GM19239 (cell line): ENCODE results near the gene GNB3.
A peak's percentile ranks its signal among the peaks of the same experiment; 100 is the strongest.

Experiments used
- DNase-seq: peaks from one replicate; pipeline ENCODE4 v3.0.0; 2011; ENCODE audit warnings: low spot score; ENCODE audit not compliant: insufficient read length
- FAIRE-seq: peaks from 2 replicates; lab custom pipeline; 2011; peaks lifted over from hg19 to GRCh38; lab: Jason Lieb, UNC

Gene GNB3

DNA sequence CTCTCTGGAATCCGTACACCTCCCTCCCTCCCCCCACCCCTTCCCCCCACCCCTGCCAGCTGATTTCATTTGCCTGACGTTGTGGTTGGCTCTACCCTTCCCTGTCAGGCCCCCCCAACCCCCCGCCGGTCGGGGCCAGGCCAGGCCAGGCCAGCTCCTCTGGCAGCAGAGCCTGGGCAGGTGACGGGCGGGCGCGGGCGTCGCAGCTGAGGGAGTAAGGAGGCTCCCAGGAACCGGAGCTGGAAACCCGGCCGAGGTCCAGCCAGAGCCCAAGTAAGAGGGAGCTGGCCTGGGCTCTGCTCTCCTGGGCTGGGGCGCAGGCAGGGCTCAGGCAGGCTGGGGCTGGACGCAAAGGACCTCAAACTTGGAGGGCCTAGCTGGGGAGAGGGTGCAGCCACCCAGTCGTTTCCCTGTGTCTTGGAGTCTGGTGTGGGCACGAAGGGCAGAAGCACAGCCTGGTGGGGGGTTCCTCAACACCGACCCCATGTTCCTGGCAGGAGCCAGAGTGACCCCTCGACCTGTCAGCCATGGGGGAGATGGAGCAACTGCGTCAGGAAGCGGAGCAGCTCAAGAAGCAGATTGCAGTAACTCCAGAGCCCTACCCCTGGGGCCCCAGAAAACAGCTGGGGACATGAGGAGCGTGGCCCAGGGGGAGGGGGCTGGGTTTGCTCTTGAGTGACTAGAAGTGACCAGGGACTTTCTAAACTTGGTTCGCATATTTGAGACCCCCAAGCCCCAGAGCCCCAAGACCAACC is at the start of gene GNB3:
Gene GNB3, plus strand, starts transcription at position 165 of the 755 bp plus-strand sequence. Its CDS starts 363 bp downstream, at position 528.
- no peak for FAIRE-seq
- no peak for DNase-seq

- FAIRE-seq (no peak), DNase-seq (no peak)
These were observed 48.7 kb upstream of the GNB3 start for GRCh38 chr12:6791931-6792520.

- DNase-seq, result no peak
- FAIRE-seq, result peak; percentile 18
These were observed 48.1 kb upstream of the GNB3 start for GRCh38 chr12:6792522-6793201.

GRCh38 chr12:6795088-6795487 is 45.6 kb upstream of the GNB3 start:
- DNase-seq, result no peak
- no peak for FAIRE-seq

DNA sequence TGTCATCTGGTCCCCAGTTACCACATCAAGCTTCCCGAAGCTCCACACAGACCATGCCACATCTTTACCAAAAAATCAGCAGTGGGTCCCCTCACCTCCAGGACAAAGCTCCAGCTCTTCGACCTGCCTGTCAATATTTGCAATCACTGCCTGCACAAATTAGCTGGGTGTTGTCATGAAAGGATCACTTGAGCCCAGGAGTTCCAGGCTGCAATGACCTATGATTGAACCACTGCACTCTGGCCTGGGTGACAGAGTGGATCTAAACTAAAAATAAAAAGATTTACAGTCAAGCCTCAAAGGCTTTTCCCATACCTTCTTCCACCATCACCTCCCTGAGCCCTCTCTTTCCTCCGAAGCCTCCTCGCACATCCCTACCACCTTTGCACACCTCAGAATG is 44.1 kb upstream of the GNB3 start:
- no peak for FAIRE-seq

GRCh38 chr12:6799147-6799546 is 41.6 kb upstream of the GNB3 start:
- DNase-seq, result no peak
- no peak for FAIRE-seq

More for the DNA sequence above, 44.1 kb upstream of the GNB3 start:
- DNase-seq, result no peak

- no peak for FAIRE-seq
- DNase-seq, result no peak
These were observed 33.6 kb upstream of the GNB3 start for GRCh38 chr12:6807170-6807569.

DNA sequence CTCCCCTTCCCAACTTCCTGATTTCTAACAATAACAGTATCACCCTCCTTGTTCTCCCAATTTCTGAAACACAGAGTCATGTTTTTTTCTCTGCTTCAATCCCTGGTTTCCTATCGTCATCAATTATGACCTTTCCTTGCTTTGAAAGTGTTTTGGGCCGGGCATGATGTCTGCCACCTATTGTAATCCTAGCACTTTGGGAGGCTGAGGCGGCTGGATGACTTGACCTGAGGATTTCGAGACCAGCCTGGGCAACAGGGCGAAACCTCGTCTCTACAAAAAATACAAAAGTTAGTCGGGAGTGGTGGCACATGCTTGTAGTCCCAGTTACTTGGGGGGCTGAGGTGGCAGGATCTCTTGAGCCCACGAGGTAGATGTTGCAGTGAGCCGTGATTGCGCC is 31.7 kb upstream of the GNB3 start:
- FAIRE-seq (no peak), DNase-seq (no peak)

DNA sequence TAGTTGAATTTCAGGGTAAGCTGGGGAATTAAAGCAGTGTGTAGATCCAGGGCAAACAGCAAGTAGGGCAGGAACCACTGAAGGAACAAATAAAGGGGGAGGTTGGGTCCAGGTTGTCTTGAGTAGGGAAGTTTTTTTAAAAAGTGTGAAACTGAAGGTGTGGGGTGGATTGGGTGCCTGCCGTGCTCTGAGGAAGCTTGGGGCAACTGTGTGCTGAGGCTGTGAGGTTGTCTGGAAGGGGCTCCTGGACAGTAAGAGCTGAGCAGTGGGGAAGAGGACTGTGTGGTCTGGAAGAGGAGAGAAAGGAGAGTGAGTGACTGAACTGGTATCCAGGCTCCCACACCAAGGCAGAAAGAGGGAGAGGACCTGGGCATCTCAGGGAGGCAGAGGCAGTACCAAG is 30.0 kb upstream of the GNB3 start:
- DNase-seq (no peak), FAIRE-seq (no peak)

- no peak for DNase-seq
- no peak for FAIRE-seq
These were observed 27.4 kb upstream of the GNB3 start for GRCh38 chr12:6813363-6813762.

- DNase-seq, result no peak
- no peak for FAIRE-seq
These were observed 24.1 kb upstream of the GNB3 start for GRCh38 chr12:6816598-6816997.

DNA sequence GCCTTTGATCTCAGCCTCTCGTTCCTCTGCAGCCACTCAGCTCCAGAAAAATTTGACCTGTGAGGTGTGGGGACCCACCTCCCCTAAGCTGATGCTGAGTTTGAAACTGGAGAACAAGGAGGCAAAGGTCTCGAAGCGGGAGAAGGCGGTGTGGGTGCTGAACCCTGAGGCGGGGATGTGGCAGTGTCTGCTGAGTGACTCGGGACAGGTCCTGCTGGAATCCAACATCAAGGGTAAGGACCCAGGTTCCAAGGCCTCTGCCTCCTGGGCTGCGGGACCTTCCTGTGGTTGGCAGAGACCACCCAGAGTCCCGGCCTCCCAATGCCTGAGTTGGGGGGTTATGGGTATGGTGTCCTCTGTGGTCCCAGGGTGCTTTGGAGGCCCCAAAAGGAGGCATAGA is 23.6 kb upstream of the GNB3 start:
- FAIRE-seq (no peak), DNase-seq (no peak)

- DNase-seq (no peak), FAIRE-seq (no peak)
These were observed 23.0 kb upstream of the GNB3 start for GRCh38 chr12:6817662-6818157.

GRCh38 chr12:6818222-6818621 is 22.5 kb upstream of the GNB3 start:
- no peak for DNase-seq
- FAIRE-seq, result no peak

DNA sequence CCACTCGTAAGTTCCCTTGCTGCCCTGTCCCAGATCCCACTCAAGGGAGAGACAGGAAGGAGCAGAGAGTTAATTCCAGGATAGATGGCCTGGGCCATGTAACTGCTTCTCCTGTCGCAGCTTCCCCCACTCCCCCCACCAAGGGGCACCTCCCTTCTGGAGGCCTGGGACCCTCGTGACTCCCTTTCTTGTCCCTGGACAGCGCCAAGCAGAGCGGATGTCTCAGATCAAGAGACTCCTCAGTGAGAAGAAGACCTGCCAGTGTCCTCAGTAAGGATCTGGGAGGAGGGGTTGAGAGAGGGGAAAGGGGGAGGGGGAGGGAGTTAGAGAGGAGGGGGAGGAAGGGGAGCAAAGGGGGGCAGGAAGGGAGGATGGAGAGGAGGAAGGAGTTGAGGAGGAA is 22.1 kb upstream of the GNB3 start:
- no peak for FAIRE-seq
- no peak for DNase-seq

GRCh38 chr12:6819106-6820030 is 21.4 kb upstream of the GNB3 start:
- DNase-seq (no peak), FAIRE-seq (no peak)

- DNase-seq (no peak), FAIRE-seq (no peak)
These were observed 20.6 kb upstream of the GNB3 start for GRCh38 chr12:6820166-6820565.

DNA sequence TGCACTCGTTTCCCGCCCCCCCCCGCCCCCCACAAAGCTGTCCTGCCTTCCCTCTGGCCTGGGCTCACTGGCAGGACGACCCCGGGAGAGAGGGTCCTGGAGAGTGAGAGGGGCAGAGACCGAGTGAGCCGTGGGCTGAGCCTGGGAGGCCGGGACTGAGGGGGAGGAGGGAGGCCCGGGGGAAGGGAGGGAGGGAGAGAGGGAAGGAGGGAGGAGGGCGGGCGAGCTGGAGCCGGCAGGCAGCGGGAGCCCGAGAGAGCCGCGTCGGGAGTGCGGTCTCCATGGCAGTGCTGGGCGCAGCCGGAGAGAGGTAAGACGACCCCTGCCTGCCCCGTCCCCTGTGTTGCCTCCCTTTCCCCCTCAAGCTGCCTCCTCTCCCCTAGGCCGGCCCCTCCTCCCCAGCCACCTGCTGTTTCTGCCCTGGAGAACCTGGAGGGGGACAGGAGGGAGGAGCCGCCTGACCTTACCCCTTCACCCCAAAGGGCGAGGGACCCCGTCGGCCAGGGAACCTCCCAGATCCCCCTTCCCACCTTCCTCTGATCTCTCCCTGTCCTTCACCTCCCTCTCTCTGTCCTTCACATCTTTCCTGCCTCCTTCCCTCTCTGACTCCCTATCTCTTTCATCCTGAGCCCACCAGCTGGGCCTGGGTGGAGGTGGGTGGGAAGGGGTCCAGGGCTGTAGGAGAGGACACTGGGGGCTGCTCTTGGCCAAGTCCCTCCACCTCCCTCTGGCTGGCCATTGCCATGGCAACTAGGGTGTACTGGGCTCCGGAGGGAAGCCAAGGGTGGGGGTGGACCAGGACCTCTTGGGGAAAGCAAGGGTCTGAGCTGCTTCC is 18.9 kb upstream of the GNB3 start, which contains the start of gene GPR162:
Gene GPR162, plus strand, starts transcription at position 231 of the 835 bp plus-strand sequence. CDS start 2,078 bp downstream, outside the sequence.
- DNase-seq, result no peak

GRCh38 chr12:6822426-6823135 is 18.1 kb upstream of the GNB3 start:
- FAIRE-seq, result no peak
- DNase-seq, result no peak

More for the DNA sequence above, 18.9 kb upstream of the GNB3 start, which contains the start of gene GPR162:
- FAIRE-seq, result no peak
